HG02571 (cell line): Measurements from ENCODE around the gene PXN.
"Not testable (repeated sequence)": the region's sequence is repeated elsewhere in the genome, so short reads cannot be mapped to it uniquely, and the experiment has no call there.

Source experiments
- ATAC-seq: cut with Tn5 transposase; IDR thresholded peaks from one replicate; pipeline ENCODE4 v1.9.1; 2021; ENCODE audit warnings: mild to moderate bottlenecking, moderate library complexity; ENCODE audit not compliant: unreplicated experiment

Gene PXN

GRCh38 chr12:120211904-120212283 is 53.6 kb downstream of the PXN start:
- no peak for ATAC-seq

GRCh38 chr12:120211243-120211903 is 54.2 kb downstream of the PXN start:
- ATAC-seq: no peak

GRCh38 chr12:120209851-120210250 is 55.7 kb downstream of the PXN start:
- ATAC-seq: no peak

- ATAC-seq: no peak
These were observed 58.3 kb downstream of the PXN start for GRCh38 chr12:120207227-120207626.

GRCh38 chr12:120206781-120207180 is 58.7 kb downstream of the PXN start:
- not testable (repeated sequence) for ATAC-seq

GRCh38 chr12:120206228-120206627 is 59.3 kb downstream of the PXN start:
- no peak for ATAC-seq

- ATAC-seq: no peak
These were observed 61.4 kb downstream of the PXN start for GRCh38 chr12:120204171-120204570.

- ATAC-seq: no peak
These were observed 65.1 kb downstream of the PXN start for GRCh38 chr12:120200364-120200800.

GRCh38 chr12:120199595-120200306 is 65.8 kb downstream of the PXN start:
- ATAC-seq: no peak

GRCh38 chr12:120199025-120199424 is 66.5 kb downstream of the PXN start:
- no peak for ATAC-seq

GRCh38 chr12:120197542-120197887 is 68.0 kb downstream of the PXN start:
- ATAC-seq: no peak

GRCh38 chr12:120196817-120197541 is 68.6 kb downstream of the PXN start:
- not testable (repeated sequence) for ATAC-seq

GRCh38 chr12:120196363-120196762 is 69.2 kb downstream of the PXN start:
- ATAC-seq: no peak

- ATAC-seq: peak; percentile 69
These were observed 70.8 kb downstream of the PXN start, which contains the start of gene GCN1 for GRCh38 chr12:120194534-120195395. GCN1 (minus strand) TSS chr12:120194715; CDS start chr12:120194697, 18 bp downstream.

- no peak for ATAC-seq
These were observed 71.3 kb downstream of the PXN start for GRCh38 chr12:120194226-120194533.

GRCh38 chr12:120193286-120193685 is 72.2 kb downstream of the PXN start:
- ATAC-seq: not testable (repeated sequence)

- no peak for ATAC-seq
These were observed 74.5 kb downstream of the PXN start for GRCh38 chr12:120190985-120191480.

- ATAC-seq: no peak
These were observed 75.1 kb downstream of the PXN start for GRCh38 chr12:120190386-120190785.

GRCh38 chr12:120186654-120187053 is 78.9 kb downstream of the PXN start:
- no peak for ATAC-seq

- no peak for ATAC-seq
These were observed 82.3 kb downstream of the PXN start for GRCh38 chr12:120183211-120183631.
